Kidney (tissue), 14 donors: ENCODE measurements around the gene LDLRAD4. TPM values are rescaled to one million over a fixed set of nuclear protein-coding genes. Genes with fewer than 3 reads are reported as not detected.

ENCODE experiments used
- DNase-seq, 5 donors: peaks; one replicate each; pipeline ENCODE4 v3.0.0-alpha.2; 2013 to 2020
- FAIRE-seq: peaks from 2 replicates; lab custom pipeline; 2012; peaks lifted over from hg19 to GRCh38; lab: Jason Lieb, UNC
- H3K27ac ChIP-seq, 2 donors: one replicate each; pipeline ENCODE4 v1.7.0; 2013; ENCODE audit warnings: low read depth in 2 of 2, low read length in 2 of 2, inconsistent platforms in 1 of 2
- H3K27me3 ChIP-seq: one replicate; pipeline ENCODE4 v1.7.1; 2013; ENCODE audit warnings: low read length, inconsistent platforms; ENCODE audit not compliant: control insufficient read depth, insufficient read depth
- H3K36me3 ChIP-seq, 3 donors: one replicate each; pipeline versions ENCODE4 v1.7.0 to v1.7.1; 2013; ENCODE audit warnings: low read length in 3 of 3, control low read depth in 1 of 3, inconsistent platforms in 1 of 3; ENCODE audit not compliant: insufficient read depth in 3 of 3, control insufficient read depth in 2 of 3
- H3K4me1 ChIP-seq, 3 donors: one replicate each; pipeline versions ENCODE4 v1.7.0 to v1.7.1; 2013; ENCODE audit warnings: low read length in 3 of 3, inconsistent platforms in 1 of 3, low read depth in 1 of 3; ENCODE audit not compliant: control insufficient read depth in 2 of 3, insufficient read depth in 2 of 3
- H3K4me3 ChIP-seq, 3 donors: one replicate each; pipeline versions ENCODE4 v1.7.0 to v1.8.1; 2013; ENCODE audit warnings: low read length in 3 of 3, control low read depth in 1 of 3, inconsistent platforms in 1 of 3
- H3K9ac ChIP-seq, 3 donors: one replicate each; pipeline versions ENCODE4 v1.7.0 to v1.7.1; 2013; ENCODE audit warnings: low read length in 3 of 3, control low read depth in 1 of 3, inconsistent platforms in 1 of 3
- H3K9me3 ChIP-seq, 3 donors: one replicate each; pipeline versions ENCODE4 v1.7.0 to v1.7.1; 2013; ENCODE audit warnings: low read length in 3 of 3, control low read depth in 1 of 3, inconsistent platforms in 1 of 3; ENCODE audit not compliant: control insufficient read depth in 2 of 3, insufficient read depth in 1 of 3
- intact Hi-C: fragments of 100-400 bp; cut with DNase I; formaldehyde crosslinking; loops from one replicate; pipeline ENCODE4 v1.11.1; 2022
- polyA plus RNA-seq: library from polyadenylated mRNA; stranded (reverse); fragments of 350-450 nt; fragmentation: Illumina TruSeq; extraction: RNeasy Lipid Tissue Mini Kit (QIAGEN cat#74804); gene quantifications from one replicate; pipeline ENCODE4 v1.2.3, GENCODE V29; 2014; ENCODE audit warnings: low read depth, low replicate concordance; ENCODE audit not compliant: insufficient read depth
- total RNA-seq: library from RNA; stranded (reverse); fragmentation: NEBNext Ultra II Directional; extraction: Animal tissue kit (Norgen Biotek cat#: 25700); gene quantifications from one replicate; pipeline ENCODE4 v1.2.1, GENCODE V29; 2021
- TF ChIP-seq, protein P1 (sequence below): IDR thresholded peaks from 3 replicates; pipeline ENCODE4 v1.5.1; 2012; ENCODE audit warnings: mild to moderate bottlenecking, moderate library complexity, borderline replicate concordance; ENCODE audit not compliant: insufficient read depth; ENCODE audit errors: extremely low read depth
- donor health status: control.
- donor health status: control.
- donor health status: control.
- donor health status: control.
- donor health status: control.
- donor health status: DM: yes; HTN: yes; CAD: no.
- donor health status: Normal renal cell carcinoma (clear cell type).

The LDLRAD4 gene
- total and polyA plus RNA-seq, 2 donors from 2014 or later = 2.3 to 42.3 TPM

DNA sequence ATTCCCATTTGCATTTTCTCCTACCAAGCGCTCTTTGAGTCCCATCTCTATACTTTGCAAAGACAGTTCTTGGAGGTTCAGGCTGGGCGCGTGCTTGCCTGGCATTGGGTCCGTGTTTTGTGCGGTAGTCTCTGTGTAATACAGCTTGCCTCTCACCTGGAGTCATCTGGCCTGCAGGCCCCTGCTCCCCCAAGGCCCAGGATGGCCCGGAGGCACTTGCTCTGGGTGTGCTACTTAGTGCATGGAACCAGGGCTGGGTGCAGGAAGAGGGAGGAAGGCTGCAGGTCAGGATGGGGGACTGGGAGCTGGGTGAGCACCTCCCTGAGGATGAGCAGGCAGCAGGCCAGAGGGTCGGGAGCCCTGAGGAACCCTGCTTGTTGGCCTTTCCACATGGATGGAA, 220.9 kb downstream of the LDLRAD4 start:
- no peaks in the 10 kb centered on the region for H3K9me3 ChIP-seq
- intact Hi-C loops = no loop called here
- H3K36me3 ChIP-seq = no peaks in the 10 kb centered on the region
- H3K27ac ChIP-seq = no peak overlapping the region
- H3K4me1 ChIP-seq = no peaks in the 10 kb centered on the region
- TF ChIP-seq, protein P1, sequence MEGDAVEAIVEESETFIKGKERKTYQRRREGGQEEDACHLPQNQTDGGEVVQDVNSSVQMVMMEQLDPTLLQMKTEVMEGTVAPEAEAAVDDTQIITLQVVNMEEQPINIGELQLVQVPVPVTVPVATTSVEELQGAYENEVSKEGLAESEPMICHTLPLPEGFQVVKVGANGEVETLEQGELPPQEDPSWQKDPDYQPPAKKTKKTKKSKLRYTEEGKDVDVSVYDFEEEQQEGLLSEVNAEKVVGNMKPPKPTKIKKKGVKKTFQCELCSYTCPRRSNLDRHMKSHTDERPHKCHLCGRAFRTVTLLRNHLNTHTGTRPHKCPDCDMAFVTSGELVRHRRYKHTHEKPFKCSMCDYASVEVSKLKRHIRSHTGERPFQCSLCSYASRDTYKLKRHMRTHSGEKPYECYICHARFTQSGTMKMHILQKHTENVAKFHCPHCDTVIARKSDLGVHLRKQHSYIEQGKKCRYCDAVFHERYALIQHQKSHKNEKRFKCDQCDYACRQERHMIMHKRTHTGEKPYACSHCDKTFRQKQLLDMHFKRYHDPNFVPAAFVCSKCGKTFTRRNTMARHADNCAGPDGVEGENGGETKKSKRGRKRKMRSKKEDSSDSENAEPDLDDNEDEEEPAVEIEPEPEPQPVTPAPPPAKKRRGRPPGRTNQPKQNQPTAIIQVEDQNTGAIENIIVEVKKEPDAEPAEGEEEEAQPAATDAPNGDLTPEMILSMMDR = no peak
- H3K27me3 ChIP-seq = no peaks in the 10 kb centered on the region
- H3K9ac ChIP-seq = no peak overlapping the region
- DNase-seq = no peak
- FAIRE-seq = no peak
- no peak overlapping the region for H3K4me3 ChIP-seq

DNA sequence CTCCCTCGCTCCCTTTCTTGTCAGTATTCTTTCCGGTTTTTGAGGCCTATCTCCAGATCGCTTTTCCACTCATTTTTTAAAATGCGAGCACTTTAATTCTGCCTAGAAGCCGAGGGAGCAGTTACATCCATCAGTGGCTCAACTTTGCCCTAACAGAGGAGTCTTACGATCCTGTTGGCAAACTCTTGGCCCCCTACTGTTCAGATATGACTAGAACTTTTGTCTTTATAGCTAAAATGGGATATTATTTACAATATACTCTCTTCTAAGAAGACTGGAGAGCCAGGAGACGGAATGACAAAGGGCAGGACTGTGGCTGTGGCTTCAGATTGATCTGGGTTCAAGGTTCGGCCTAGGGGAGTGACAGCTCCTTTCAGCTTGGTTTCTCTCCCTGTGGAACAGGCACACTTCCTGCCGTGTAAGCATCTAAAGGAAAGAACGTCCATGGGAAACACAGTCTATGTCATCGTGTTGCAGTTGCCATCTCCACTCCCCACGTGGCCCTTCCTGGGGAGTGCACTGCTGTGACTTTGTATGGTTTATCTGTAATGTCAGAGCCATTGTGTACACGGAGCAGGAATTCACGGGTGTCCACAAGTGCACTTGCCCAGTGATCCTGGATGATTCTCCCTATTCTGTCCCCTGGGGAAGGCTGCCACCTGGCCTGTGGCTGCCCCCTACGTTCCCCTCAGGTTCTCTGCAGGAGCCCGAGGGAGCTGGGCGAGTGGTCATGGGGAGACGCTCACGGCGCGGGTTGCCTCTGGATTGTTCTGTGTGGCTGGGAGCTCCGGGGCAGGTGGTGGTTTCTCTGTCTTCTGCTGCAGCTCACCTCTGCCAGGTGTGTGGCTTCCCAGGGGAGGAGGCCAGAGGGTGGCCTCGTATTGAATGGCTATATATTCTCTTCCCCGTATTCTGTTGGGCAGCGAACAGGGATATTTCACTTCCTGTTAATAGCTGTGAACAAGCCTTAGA, 222.0 kb downstream of the LDLRAD4 start:
- TF ChIP-seq, protein P1 = no peak
- DNase-seq (no peak), FAIRE-seq (no peak)
- no peak overlapping the region for H3K27ac ChIP-seq
- no peak overlapping the region for H3K9ac ChIP-seq
- H3K9me3 ChIP-seq = no peaks in the 10 kb centered on the region
- intact Hi-C loops = no loop called here
- H3K4me3 ChIP-seq = no peak overlapping the region
- H3K36me3 ChIP-seq = no peaks in the 10 kb centered on the region
- no peaks in the 10 kb centered on the region for H3K27me3 ChIP-seq
- no peaks in the 10 kb centered on the region for H3K4me1 ChIP-seq

DNA sequence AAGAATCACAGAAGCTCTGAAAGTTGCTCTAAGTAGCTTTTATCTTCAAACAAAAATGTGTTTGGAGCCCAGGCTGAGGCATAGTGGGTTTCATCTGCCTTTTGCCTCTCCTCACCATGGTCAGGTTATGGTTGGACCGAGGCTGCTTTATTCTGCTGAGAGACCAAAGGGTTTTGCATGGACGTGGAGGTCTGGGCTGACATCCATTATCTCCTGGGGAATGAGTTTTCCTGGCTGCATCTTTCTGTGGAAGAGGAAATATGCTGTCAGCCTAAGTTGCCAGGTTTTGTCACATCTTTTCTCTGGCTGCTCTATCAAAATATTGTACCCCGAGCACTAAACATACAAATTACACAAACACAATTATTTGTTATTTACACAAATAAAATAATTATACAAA, 223.2 kb downstream of the LDLRAD4 start:
- no peak overlapping the region for H3K27ac ChIP-seq
- intact Hi-C loops = no loop called here
- no peak for FAIRE-seq
- TF ChIP-seq, protein P1 = no peak
- no peak overlapping the region for H3K9ac ChIP-seq
- no peak for DNase-seq
- no peaks in the 10 kb centered on the region for H3K36me3 ChIP-seq
- H3K9me3 ChIP-seq = no peaks in the 10 kb centered on the region
- no peak overlapping the region for H3K4me3 ChIP-seq
- no peaks in the 10 kb centered on the region for H3K4me1 ChIP-seq
- H3K27me3 ChIP-seq = no peaks in the 10 kb centered on the region
